Measurements from ENCODE around the gene ST8SIA2.

DNA sequence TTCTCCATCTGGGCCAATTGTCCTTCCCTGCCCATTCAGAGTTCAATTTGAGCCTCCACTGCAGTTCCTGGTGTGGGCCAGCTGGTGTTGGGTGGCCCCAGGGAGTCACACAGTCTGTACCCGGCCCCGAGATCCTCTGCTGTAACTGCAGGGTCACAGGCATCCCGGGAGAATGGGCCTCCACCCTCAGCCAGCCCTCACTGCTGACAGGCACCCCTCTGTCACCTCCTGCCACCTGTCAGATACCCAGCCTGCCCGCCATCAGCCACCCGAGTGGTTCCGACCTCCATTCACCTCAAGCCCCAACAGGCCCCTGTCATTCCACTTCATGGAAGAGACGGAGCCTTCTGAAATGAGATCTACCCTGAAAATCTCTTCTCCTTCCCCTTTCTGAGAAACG, 73.2 kb downstream of the ST8SIA2 start:
- TF ChIP-seq, protein P1, sequence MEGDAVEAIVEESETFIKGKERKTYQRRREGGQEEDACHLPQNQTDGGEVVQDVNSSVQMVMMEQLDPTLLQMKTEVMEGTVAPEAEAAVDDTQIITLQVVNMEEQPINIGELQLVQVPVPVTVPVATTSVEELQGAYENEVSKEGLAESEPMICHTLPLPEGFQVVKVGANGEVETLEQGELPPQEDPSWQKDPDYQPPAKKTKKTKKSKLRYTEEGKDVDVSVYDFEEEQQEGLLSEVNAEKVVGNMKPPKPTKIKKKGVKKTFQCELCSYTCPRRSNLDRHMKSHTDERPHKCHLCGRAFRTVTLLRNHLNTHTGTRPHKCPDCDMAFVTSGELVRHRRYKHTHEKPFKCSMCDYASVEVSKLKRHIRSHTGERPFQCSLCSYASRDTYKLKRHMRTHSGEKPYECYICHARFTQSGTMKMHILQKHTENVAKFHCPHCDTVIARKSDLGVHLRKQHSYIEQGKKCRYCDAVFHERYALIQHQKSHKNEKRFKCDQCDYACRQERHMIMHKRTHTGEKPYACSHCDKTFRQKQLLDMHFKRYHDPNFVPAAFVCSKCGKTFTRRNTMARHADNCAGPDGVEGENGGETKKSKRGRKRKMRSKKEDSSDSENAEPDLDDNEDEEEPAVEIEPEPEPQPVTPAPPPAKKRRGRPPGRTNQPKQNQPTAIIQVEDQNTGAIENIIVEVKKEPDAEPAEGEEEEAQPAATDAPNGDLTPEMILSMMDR (IDR thresholded peaks at IDR 0.05), result no peak
- TF ChIP-seq POLR2A (IDR thresholded peaks at IDR 0.05), result no peak
